GM19328 (cell line): ENCODE results near the gene FANCI.

ENCODE experiments used
- ATAC-seq: cut with Tn5 transposase; IDR thresholded peaks from one replicate; pipeline ENCODE4 v1.9.1; 2021; ENCODE audit warnings: mild to moderate bottlenecking, moderate library complexity; ENCODE audit not compliant: unreplicated experiment

Gene FANCI

GRCh38 chr15:89359471-89360293 is 115.9 kb downstream of the FANCI start:
- no peak for ATAC-seq

GRCh38 chr15:89360294-89360971 is 116.7 kb downstream of the FANCI start:
- no peak for ATAC-seq

GRCh38 chr15:89361451-89362202 is 117.8 kb downstream of the FANCI start:
- ATAC-seq, result no peak

- no peak for ATAC-seq
Observed at GRCh38 chr15:89362203-89363101, 118.7 kb downstream of the FANCI start.

GRCh38 chr15:89363133-89363532 is 119.4 kb downstream of the FANCI start:
- ATAC-seq, result no peak

- ATAC-seq, result no peak
Observed at GRCh38 chr15:89363770-89364169, 120.0 kb downstream of the FANCI start.

- no peak for ATAC-seq
Observed at GRCh38 chr15:89364341-89364740, 120.6 kb downstream of the FANCI start.

GRCh38 chr15:89364741-89365450 is 121.1 kb downstream of the FANCI start:
- no peak for ATAC-seq

- no peak for ATAC-seq
Observed at GRCh38 chr15:89365462-89366065, 121.8 kb downstream of the FANCI start.
